A549 (cell line): ENCODE data around the gene DAB2IP. TPM values are rescaled to one million over a fixed set of nuclear protein-coding genes. Genes with fewer than 3 reads are reported as not detected.

Source experiments
- ATAC-seq, 2 experiments: fragments of 200-7000 bp in 1 of 2; fragments of >200 bp in 1 of 2; cut with Nextera tagmentation in 1 of 2; cut with Tn5 transposase in 1 of 2; 3 replicates each; pipeline versions ENCODE4 v1.8.0 to v1.9.1; 2018 to 2020; ENCODE audit warnings: mild to moderate bottlenecking in 1 of 2, moderate library complexity in 1 of 2
- CTCF ChIA-PET: fragments of 300-600 bp; sonication (Branson Sonifier 250); formaldehyde crosslinking; extraction: SDS; loops from one replicate; lab custom pipeline; 2021; ENCODE audit warnings: antibody characterized with exemption, inconsistent platforms; lab: Yijun Ruan, JAX
- POLR2A ChIA-PET: fragments of 350-600 bp; formaldehyde crosslinking; extraction: SDS; loops from one replicate; lab custom pipeline; 2021; ENCODE audit warnings: antibody characterized with exemption, inconsistent platforms; lab: Yijun Ruan, JAX
- DNase-seq, 2 experiments: peaks; one replicate each; pipeline versions ENCODE4 v3.0.0 to v3.0.0-alpha.2; 2011 to 2016; ENCODE audit warnings: low read depth in 1 of 2, low spot score in 1 of 2
- FAIRE-seq: peaks from 2 replicates; lab custom pipeline; 2011; peaks lifted over from hg19 to GRCh38; lab: Jason Lieb, UNC
- H3K27ac ChIP-seq, 2 experiments: fragments of >200 bp; sonication (Bioruptor Twin); formaldehyde crosslinking; 3 replicates each; pipeline ENCODE4 v1.5.1; 2016 to 2017
- H3K4me1 ChIP-seq: fragments of >200 bp; sonication (Bioruptor Twin); formaldehyde crosslinking; 3 replicates; pipeline ENCODE4 v1.6.1; 2016
- H3K4me2 ChIP-seq: fragments of >200 bp; sonication (Bioruptor Twin); formaldehyde crosslinking; 3 replicates; pipeline ENCODE4 v1.6.1; 2016
- H3K4me3 ChIP-seq: fragments of >200 bp; sonication (Bioruptor Twin); formaldehyde crosslinking; 3 replicates; pipeline ENCODE4 v1.5.1; 2016
- H3K9me3 ChIP-seq: fragments of >200 bp; sonication (Bioruptor Twin); formaldehyde crosslinking; 3 replicates; pipeline ENCODE4 v1.6.1; 2016
- ATOH8 ChIP-seq: fragments of 250-450 bp; sonication (Bioruptor Pico); IDR thresholded peaks from 2 replicates; pipeline ENCODE4 v1.5.0; 2020; ENCODE audit warnings: low read depth, mild to moderate bottlenecking, moderate library complexity
- BHLHE40 ChIP-seq: IDR thresholded peaks from 2 replicates; pipeline ENCODE4 v1.6.1; 2012; ENCODE audit warnings: low read depth, low read length, inconsistent platforms
- CBX2 ChIP-seq: fragments of 200-600 bp; sonication (generic); IDR thresholded peaks from 2 replicates; pipeline ENCODE4 v1.6.1; 2016; ENCODE audit warnings: low read depth, mild to moderate bottlenecking, borderline replicate concordance
- CBX8 ChIP-seq: fragments of 200-600 bp; sonication (generic); IDR thresholded peaks from 2 replicates; pipeline ENCODE4 v1.6.1; 2016
- CEBPB ChIP-seq, 2 experiments: fragments of >200 bp in 1 of 2; sonication (Bioruptor Twin) in 1 of 2; formaldehyde crosslinking in 1 of 2; IDR thresholded peaks; 2 replicates each; pipeline ENCODE4 v1.6.1; 2012 to 2016
- E2F6 ChIP-seq: IDR thresholded peaks from 2 replicates; pipeline ENCODE4 v1.6.1; 2012; ENCODE audit warnings: low read depth, borderline replicate concordance
- EHMT2 ChIP-seq: fragments of 200-600 bp; sonication (generic); IDR thresholded peaks from 2 replicates; pipeline ENCODE4 v1.6.1; 2016; ENCODE audit warnings: antibody characterized with exemption, low read depth, mild to moderate bottlenecking, moderate library complexity
- HES2 ChIP-seq: fragments of >200 bp; sonication (Bioruptor Twin); formaldehyde crosslinking; IDR thresholded peaks from 2 replicates; pipeline ENCODE4 v1.6.1; 2016
- HEYL ChIP-seq: fragments of 250-450 bp; sonication (Bioruptor Pico); IDR thresholded peaks from 2 replicates; pipeline ENCODE4 v1.8.0; 2021; ENCODE audit warnings: mild to moderate bottlenecking, moderate library complexity
- HMGXB4 ChIP-seq: fragments of 250-450 bp; sonication (Bioruptor Pico); IDR thresholded peaks from 2 replicates; pipeline ENCODE4 v1.5.0; 2021; ENCODE audit warnings: mild to moderate bottlenecking, moderate library complexity, borderline replicate concordance
- HOXA7 ChIP-seq: fragments of 250-450 bp; sonication (Bioruptor Pico); IDR thresholded peaks from 2 replicates; pipeline ENCODE4 v1.5.0; 2020; ENCODE audit warnings: mild to moderate bottlenecking, moderate library complexity
- JUN ChIP-seq, 2 experiments: fragments of >200 bp; sonication (Bioruptor Twin); formaldehyde crosslinking; IDR thresholded peaks; 2 replicates in 1 of 2; 3 replicates in 1 of 2; pipeline ENCODE4 v1.6.1; 2016 to 2017
- JUNB ChIP-seq: fragments of >200 bp; sonication (Bioruptor Twin); formaldehyde crosslinking; IDR thresholded peaks from 2 replicates; pipeline ENCODE4 v1.6.1; 2016
- KDM5A ChIP-seq: fragments of 200-600 bp; sonication (generic); IDR thresholded peaks from 2 replicates; pipeline ENCODE4 v1.6.1; 2016; ENCODE audit warnings: antibody characterized with exemption, mild to moderate bottlenecking
- MAFK ChIP-seq: fragments of 450-650 bp; IDR thresholded peaks from 2 replicates; pipeline ENCODE4 v1.6.1; 2014; ENCODE audit not compliant: partially characterized antibody
- MAX ChIP-seq: IDR thresholded peaks from 2 replicates; pipeline ENCODE4 v1.6.1; 2012
- MAZ ChIP-seq: fragments of 150-350 bp; IDR thresholded peaks from 2 replicates; pipeline ENCODE4 v1.6.1; 2014; ENCODE audit warnings: antibody characterized with exemption, low read depth, low read length, borderline replicate concordance
- NFE2L2 ChIP-seq: fragments of 150-350 bp; conservative IDR thresholded peaks from 2 replicates; pipeline ENCODE4 v1.6.1; 2014; ENCODE audit warnings: low read length
- POLR2A ChIP-seq: IDR thresholded peaks from 2 replicates; pipeline ENCODE4 v1.6.1; 2012; ENCODE audit warnings: mild to moderate bottlenecking, low read length
- POLR2AphosphoS2 ChIP-seq: conservative IDR thresholded peaks from 2 replicates; pipeline ENCODE4 v1.6.1; 2012; ENCODE audit warnings: low read length, improper control_type of control experiment, inconsistent platforms
- RARB ChIP-seq: fragments of 250-450 bp; sonication (Bioruptor Pico); IDR thresholded peaks from 2 replicates; pipeline ENCODE4 v1.8.0; 2021; ENCODE audit warnings: mild to moderate bottlenecking, moderate library complexity
- RCOR1 ChIP-seq: fragments of 150-350 bp; IDR thresholded peaks from 2 replicates; pipeline ENCODE4 v1.6.1; 2014; ENCODE audit warnings: antibody characterized with exemption, low read length, low read depth
- RFX5 ChIP-seq: fragments of 450-650 bp; IDR thresholded peaks from 2 replicates; pipeline ENCODE4 v1.7.1; 2014; ENCODE audit warnings: antibody characterized with exemption, mild to moderate bottlenecking, moderate library complexity
- ZFP36 ChIP-seq: fragments of 450-650 bp; IDR thresholded peaks from 2 replicates; pipeline ENCODE4 v1.6.1; 2014; ENCODE audit warnings: borderline replicate concordance; ENCODE audit not compliant: partially characterized antibody
- ZSCAN20 ChIP-seq: fragments of 250-450 bp; sonication (Bioruptor Pico); IDR thresholded peaks from 2 replicates; pipeline ENCODE4 v1.8.0; 2022; ENCODE audit warnings: mild to moderate bottlenecking, moderate library complexity
- WGBS: methylation state at CpG from one replicate; pipeline ENCODE4 v1.1.6; 2017; ENCODE audit errors: missing lambda C conversion rate; 5-methylcytosine and 5-hydroxymethylcytosine counted together
- polyA plus RNA-seq, 4 experiments: library from polyadenylated mRNA; depleted of rRNA in 3 of 4; stranded (reverse); fragments of >200 nt; fragmentation: RNase III in 1 of 4; extraction: RNeasy Plus Mini Kit Qiagen cat#74134 plus additional on column Dnase treatment in 1 of 4; gene quantifications; 2 replicates in 3 of 4; 3 replicates in 1 of 4; pipeline ENCODE4 v1.2.3, GENCODE V29; 2011 to 2017

DAB2IP gene
- polyA plus RNA-seq, 2 of the 4 experiments (the other 2 are of a cell fraction) = 9.7 to 13.9 TPM

- Histone ChIP-seq H3K9me3 (no peaks in the 10 kb centered on the region), H3K4me1 (peaks cover 9% of the 10 kb centered on the region; the same call in 2 of the 3 replicates), H3K4me2 (no peak overlapping the region), H3K27ac (no peak overlapping the region), H3K4me3 (no peak overlapping the region)
- 62% methylated on average over 3 of the region's 3 CpGs for WGBS
- POLR2A ChIA-PET = no interaction called here
- TF ChIP-seq RFX5 (no peak), KDM5A (no peak), JUNB (no peak), RCOR1 (no peak), EHMT2 (no peak), JUN (IDR thresholded peaks at IDR 0.05) (no peak), CEBPB (IDR thresholded peaks at IDR 0.05) (no peak), RARB (no peak), E2F6 (no peak), ZSCAN20 (no peak), CBX8 (no peak)
- DNase-seq (no peak), ATAC-seq (no peak), FAIRE-seq (no peak)
- CTCF ChIA-PET = interaction anchor here (0.7 to 1.0 kb wide), 3 partner anchors 8 to 60 kb away, joined by 3 to 4 read pairs (median 4); no protein-coding TSS in a partner anchor
These were observed 25.8 kb upstream of the DAB2IP start for GRCh38 chr9:121625590-121625989.

GRCh38 chr9:121626012-121626411, 25.4 kb upstream of the DAB2IP start:
- H3K4me1 ChIP-seq = peaks cover 9% of the 10 kb centered on the region; the same call in 2 of the 3 replicates
- CTCF ChIA-PET = interaction anchor here (1.0 kb wide), 3 partner anchors 8 to 80 kb away, joined by 3 to 4 read pairs (median 4); no protein-coding TSS in a partner anchor
- POLR2A ChIA-PET = no interaction called here
- DNase-seq = no peak
- WGBS = 58% methylated on average over 4 of the region's 4 CpGs
- no peak overlapping the region for H3K4me3 ChIP-seq
- no peak overlapping the region for H3K27ac ChIP-seq
- no peak for TF ChIP-seq KDM5A
- no peak for TF ChIP-seq JUN (IDR thresholded peaks at IDR 0.05)
- TF ChIP-seq BHLHE40 = no peak
- no peak for TF ChIP-seq MAZ
- no peak for TF ChIP-seq ZFP36
- no peak for TF ChIP-seq CBX2
- no peak for TF ChIP-seq CEBPB (IDR thresholded peaks at IDR 0.05)
- TF ChIP-seq POLR2AphosphoS2 = no peak
- TF ChIP-seq HEYL (CRISPR knock-in tag) = no peak
- TF ChIP-seq ZSCAN20 = no peak
- no peak for TF ChIP-seq ATOH8
- TF ChIP-seq HES2 = no peak
- no peak for TF ChIP-seq MAFK
- no peak for TF ChIP-seq NFE2L2
- no peak for TF ChIP-seq HOXA7
- no peak for TF ChIP-seq POLR2A
- no peak for TF ChIP-seq HMGXB4 (CRISPR knock-in tag)
- TF ChIP-seq MAX = no peak
- TF ChIP-seq, all 56 proteins: peak for 0
- H3K4me2 ChIP-seq = no peak overlapping the region
- ATAC-seq (no peak), FAIRE-seq (no peak)
- no peaks in the 10 kb centered on the region for H3K9me3 ChIP-seq
